ENCODE results near the gene CDC42BPA. TPM values are rescaled to one million over a fixed set of nuclear protein-coding genes. Genes with fewer than 3 reads are reported as not detected.
A peak's percentile ranks its signal among the peaks of the same experiment; 100 is the strongest.

Gene CDC42BPA
- total and polyA plus RNA-seq, 2 of the 13 experiments (the other 11 are each of a cell fraction or from before 2014, with no cell fraction given) = 6.5 to 16.0 TPM

GRCh38 chr1:227318853-227319607 lies 738 bp upstream of the CDC42BPA start (continued):
- no peak for TF ChIP-seq ZFP36 (IDR thresholded peaks at IDR 0.05; ENCODE audit: borderline replicate concordance, low read depth, low read length, partially characterized antibody)
- 0 out of 2 replicates have a peak, but pooled peaks have one; percentile 3 for TF ChIP-seq THAP11 (CRISPR knock-in tag; IDR thresholded peaks at IDR 0.05)
- peak; percentile 48 for TF ChIP-seq ZNF7 (CRISPR knock-in tag; IDR thresholded peaks at IDR 0.05)
- TF ChIP-seq FOSL2 (CRISPR knock-in tag; IDR thresholded peaks at IDR 0.05) = 0 out of 2 replicates have a peak, but pooled peaks have one; percentile 9
- TF ChIP-seq ZBTB40 (IDR thresholded peaks at IDR 0.05) = no peak
- 0 out of 2 replicates have a peak, but pooled peaks have one; percentile 33 for TF ChIP-seq ZBTB40 (CRISPR knock-in tag; IDR thresholded peaks at IDR 0.05)
- TF ChIP-seq PRDM15 (CRISPR knock-in tag; IDR thresholded peaks at IDR 0.05) = peak; percentile 24; the same call in 1 of the 2 replicates
- TF ChIP-seq ASH2L (IDR thresholded peaks at IDR 0.05; ENCODE audit: insufficient read length, low read depth, low read length) = peak; percentile 19
- no peak for TF ChIP-seq BRF2 (CRISPR knock-in tag; IDR thresholded peaks at IDR 0.05)
- no peak for TF ChIP-seq HOXD1 (CRISPR knock-in tag; IDR thresholded peaks at IDR 0.05)
- TF ChIP-seq ZNF292 (CRISPR knock-in tag; IDR thresholded peaks at IDR 0.05; ENCODE audit: borderline replicate concordance, low read depth) = peak; percentile 54; the same call in 1 of the 2 replicates
- TF ChIP-seq MTF2 (CRISPR knock-in tag; IDR thresholded peaks at IDR 0.05; ENCODE audit: borderline replicate concordance) = 0 out of 2 replicates have a peak, but pooled peaks have one; percentile 23
